Measurements from ENCODE around the gene HMG20B.

Gene HMG20B

GRCh38 chr19:3585301-3586126 lies 12.8 kb downstream of the HMG20B start, which contains the start of gene GIPC3:
Gene GIPC3, plus strand, starts transcription at chr19:3585478. Its CDS starts 120 bp downstream, at chr19:3585598.
- DNase-seq, result no peak

DNA sequence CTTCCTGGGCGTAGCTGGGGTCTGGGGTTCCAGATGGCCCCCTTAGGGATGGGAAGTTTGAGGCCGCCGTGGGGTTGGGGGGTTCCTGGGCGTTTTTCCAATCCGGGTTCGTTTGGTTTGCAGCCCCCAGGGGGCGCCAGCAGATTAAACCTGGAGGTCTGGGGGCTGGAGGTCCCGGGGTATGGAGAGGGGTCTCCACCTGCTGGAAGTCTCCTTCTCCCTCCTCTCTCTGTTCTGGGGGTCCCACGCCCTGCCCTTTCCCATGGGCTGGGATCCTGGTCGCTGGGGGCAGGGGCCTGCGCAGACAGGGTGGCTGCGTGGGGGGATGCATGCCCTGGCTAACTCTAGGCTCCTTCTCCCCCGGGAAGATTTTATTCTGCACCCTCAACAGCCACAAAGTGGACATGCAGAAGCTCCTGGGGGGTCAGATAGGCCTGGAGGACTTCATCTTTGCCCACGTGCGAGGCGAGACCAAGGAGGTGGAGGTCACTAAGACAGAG lies 13.4 kb downstream of the HMG20B start:
- no peak for DNase-seq

GRCh38 chr19:3586707-3587346 lies 14.1 kb downstream of the HMG20B start:
- DNase-seq, result no peak

GRCh38 chr19:3589439-3589838 lies 16.7 kb downstream of the HMG20B start:
- no peak for DNase-seq

GRCh38 chr19:3589949-3590348 lies 17.2 kb downstream of the HMG20B start:
- no peak for DNase-seq

DNA sequence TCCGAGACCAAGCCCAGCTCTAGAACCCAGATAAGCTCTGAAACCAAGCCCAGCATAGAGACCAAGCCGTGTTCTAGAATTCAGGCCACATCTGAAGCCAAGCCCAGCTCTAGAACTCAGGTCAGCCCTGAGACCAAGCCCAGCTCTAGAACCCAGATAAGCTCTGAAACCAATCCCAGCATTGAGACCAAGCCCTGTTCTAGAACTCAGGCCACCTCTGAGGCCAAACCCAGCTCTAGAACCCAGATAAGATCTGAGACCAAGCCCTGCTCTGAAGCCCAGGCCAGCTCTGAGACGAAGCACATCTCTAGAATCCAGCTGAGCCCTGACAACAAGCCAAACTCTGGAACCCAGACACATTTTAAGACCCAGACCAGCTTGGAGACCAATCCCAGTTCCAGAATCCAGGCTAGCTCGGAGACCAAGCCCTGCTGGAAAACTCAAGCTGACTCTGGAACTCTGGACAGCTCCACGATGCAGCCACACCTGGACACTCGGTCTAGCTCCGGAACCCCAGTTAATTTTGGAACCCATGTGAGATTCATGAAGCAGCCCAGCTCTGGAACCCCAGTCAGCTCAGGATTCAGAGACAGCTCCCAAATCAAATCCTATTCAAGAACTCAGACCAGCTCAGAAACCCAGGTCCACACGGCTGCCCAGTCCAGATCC lies 18.4 kb downstream of the HMG20B start:
- no peak for DNase-seq

- DNase-seq, result no peak
Measured at GRCh38 chr19:3591876-3592613, 19.3 kb downstream of the HMG20B start.

DNA sequence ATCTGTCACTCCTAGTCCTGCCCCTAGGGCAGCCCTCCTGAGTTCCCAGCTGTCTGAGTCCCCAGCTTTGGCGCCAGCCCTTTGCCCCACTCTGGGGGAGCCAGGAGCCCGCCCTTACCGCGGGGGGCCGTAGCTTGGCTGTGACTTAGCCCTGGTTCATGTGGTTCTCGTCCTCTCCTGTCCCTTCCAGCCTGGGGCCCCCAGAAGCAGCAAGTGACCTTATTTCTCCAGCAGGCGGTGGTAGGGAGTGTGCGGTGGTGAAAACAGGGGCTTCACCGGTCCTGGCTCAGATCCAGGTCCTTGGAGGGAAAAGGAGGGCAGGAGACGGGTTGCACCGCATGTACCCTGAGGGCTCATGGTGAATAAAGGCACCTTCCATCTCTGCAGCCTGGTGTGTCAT lies 20.4 kb downstream of the HMG20B start:
- no peak for DNase-seq

GRCh38 chr19:3595521-3596061 lies 22.8 kb downstream of the HMG20B start:
- no peak for DNase-seq

- no peak for DNase-seq
Measured at GRCh38 chr19:3599776-3600187, 27.0 kb downstream of the HMG20B start.

GRCh38 chr19:3601021-3601420 lies 28.3 kb downstream of the HMG20B start:
- DNase-seq, result no peak

DNA sequence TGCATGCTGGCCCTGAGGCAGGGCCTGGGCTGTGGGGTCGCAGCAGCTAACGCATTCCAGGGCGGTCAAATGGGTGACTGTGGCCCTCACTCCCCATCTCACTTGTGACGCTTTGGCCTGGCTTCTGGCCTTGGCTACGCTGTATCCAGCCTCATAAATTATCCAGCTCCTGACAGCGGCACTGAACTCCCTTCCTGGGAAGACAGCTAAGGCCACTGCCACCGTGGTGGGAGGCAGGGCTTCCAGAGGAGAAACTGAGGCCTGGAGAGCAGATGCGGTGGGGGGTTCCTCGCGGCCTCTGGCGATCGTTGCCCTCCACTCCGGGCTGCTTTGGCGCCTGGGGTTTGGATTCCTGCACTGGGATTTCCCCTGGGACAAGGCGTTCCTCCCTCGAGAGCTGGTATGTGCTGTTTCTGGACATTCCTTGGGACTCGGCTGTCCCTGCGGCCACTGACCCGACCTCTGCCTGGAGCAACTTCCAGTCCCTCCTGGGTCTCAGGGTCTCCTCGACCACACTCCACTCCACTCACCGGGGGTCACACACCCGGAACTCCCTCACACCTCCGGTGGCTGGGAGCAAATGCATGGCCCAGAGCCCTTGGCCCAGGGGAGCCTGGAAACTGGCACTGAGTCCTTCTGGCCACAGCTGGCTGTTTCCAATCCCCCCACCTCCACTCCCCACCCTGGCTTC lies 30.5 kb downstream of the HMG20B start:
- DNase-seq, result no peak

DNA sequence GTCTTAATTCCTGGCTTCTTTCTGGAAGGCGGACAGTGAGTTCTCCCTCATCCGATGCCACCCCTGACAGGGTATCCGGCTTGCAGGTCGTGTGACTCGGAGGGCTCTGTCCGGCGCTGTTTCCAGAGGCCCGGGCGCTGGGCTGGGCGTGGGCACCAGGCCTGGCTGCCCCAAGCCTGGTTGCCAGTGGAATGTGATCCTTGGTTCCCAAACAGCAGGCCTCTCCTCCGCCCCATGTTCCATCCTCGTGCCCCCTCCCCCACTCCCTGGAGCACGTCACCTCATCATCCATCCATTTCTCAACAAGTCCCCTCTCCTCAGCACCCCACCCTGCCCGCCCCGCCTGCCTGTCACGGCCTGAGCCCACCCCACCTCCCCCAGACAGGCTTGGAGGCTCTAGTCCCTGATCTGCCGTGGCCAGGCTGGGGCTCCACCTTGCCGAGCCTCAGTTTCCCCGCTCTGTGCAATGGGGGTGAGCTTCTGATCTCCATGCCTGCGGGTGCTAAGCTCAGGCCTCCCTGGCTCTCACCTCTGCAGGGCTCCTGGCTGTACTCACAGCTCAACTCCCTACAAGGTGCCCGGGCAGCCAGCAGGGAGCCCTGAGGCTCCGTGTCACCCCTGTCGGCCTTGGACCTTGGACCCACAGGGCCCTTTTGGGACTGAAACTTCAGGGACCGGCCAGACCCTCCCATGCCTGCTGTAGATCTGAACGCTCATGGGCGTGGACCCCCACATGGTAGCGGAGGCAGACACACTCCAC lies 31.7 kb downstream of the HMG20B start:
- no peak for DNase-seq

DNA sequence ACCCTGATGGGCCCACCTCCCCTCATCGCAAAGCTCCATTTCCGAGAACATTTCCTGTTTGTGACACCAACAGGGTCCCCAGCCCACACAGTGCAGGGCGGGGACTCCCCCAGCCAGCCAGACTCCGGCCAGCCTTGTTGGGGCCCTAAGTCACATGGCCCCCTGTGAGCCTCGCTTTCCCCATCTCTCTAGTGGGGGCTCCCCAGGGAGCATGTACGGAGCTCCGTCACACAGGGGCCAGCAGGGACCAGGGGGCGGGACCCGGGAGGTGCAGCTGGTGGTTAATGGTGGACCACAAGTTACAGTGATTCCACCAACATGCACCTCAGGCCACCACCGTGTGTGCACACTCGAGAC lies 32.2 kb downstream of the HMG20B start:
- DNase-seq, result no peak

DNA sequence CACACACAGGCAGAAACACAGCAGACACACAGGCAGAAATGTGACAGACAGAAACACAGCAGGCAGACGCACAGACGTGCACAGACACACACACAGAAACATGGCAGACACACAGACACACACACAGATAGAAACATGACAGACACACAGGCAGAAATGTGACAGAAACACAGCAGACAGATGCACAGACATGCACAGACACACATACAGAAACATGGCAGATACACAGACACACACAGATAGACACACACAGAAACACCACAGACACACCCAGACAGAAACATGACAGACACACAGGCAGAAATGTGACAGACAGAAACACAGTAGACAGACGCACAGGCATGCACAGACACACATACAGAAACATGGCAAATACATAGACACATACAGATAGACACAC lies 32.6 kb downstream of the HMG20B start:
- no peak for DNase-seq

GRCh38 chr19:3605770-3606169 lies 33.0 kb downstream of the HMG20B start:
- no peak for DNase-seq

GRCh38 chr19:3606174-3606689 lies 33.5 kb downstream of the HMG20B start:
- DNase-seq, result peak; percentile 44

- DNase-seq, result peak; percentile 6
Measured at GRCh38 chr19:3606690-3607289, 34.0 kb downstream of the HMG20B start, which contains the start of gene TBXA2R. Gene TBXA2R, minus strand, starts transcription at chr19:3606875. Its CDS starts 6,241 bp downstream, at chr19:3600634.

DNA sequence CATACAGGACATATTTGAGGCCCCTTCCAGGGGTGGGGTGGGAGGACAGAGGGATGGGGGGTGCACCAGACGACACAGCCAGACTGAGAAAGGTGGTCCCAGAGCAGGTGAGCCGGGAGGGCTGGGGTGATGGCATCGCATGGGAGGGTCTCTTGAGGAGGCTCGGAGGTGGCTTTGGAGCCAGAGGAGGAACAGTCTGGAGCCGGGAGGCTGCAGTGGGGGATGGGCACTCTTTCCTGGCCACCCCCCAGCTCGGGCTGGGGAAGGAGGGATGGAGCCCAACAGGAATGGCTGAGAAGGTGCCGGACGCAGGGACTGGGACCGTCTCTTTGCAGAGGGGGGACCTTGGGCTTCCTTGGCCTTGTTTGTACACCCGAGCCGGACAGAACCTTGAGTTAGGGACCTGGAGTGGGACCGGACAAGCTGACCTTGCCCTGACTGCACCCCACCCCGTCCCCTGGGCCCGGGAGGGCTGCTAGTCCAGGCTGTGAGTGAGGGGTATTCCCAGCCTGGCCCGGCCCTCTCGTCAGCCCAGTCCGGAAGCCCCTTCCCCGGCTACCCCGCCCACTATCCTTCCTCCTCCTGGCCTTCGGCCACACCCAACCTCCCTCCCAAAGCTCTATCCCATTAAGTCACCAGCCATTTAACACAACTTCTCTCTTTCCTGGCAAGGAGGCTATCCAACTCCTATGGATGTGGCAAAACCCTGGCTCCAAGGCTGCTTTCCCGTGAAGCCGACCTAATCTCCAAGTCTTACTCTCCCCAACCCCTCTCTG lies 34.7 kb downstream of the HMG20B start:
- no peak for DNase-seq
